Measurements from ENCODE around the gene FMO2.

The FMO2 gene

DNA sequence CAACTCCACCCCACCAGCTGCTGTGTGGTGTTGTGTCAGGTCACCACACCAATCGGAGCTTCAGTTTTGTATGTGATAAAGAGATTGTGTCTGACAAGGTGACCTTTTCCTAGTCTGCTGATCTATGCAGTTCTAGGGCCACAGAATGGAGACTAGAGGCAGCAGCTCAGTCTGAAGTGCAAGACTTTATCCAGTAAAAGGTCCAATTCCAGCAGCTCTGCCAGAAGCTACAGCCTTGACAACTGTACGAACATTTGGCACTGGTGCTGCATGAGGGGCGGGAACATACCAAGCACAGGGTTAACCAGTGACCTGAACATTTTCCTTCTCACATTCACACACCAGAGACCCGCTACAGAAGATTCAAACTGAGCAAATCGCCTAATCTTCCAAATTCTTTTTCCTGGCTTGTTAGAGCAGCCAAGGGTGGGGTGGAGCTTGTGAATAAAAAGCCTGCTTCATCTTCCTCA, 72.5 kb downstream of the FMO2 start:
- no peak for DNase-seq (ENCODE audit: low read depth)

DNA sequence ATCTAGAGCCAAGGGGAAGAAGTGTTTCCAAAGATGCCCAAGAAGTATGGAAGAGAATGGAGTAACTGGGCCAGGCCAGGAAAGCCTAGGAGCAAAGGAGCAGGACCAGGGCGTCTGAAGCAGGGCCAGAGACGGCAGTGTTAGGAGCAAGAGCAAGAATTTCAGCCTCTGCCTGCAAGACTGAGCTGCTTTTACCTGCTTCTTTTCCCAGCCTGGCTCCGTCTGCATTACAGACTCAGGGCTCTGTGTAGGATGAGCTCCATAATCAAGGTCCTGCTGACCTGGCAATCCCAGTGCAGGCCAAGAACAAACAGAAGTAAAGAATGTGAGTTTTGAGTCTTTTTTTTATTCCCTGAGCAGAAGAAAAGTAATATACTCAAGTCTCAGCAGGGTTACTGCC, 73.3 kb downstream of the FMO2 start:
- no peak for DNase-seq (ENCODE audit: low read depth)

DNA sequence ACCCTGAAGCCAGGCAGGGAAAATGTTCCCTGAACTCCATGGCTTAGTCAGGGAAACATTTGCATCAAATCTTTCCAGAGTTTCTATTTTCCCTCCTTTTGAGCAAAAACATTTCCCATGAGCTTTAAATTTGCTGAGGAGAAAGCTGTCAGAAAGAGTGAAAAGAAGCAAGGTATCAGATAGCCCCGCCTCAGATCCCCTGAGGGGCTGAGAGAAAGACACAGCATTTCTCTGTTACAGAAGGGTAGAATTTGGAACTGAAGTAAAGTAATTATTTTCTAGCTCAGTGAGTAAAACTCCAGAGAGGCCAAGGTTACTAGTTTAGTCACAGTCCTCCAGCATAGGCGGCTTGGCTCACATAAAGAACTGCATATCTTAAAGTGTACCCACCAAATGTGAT, 73.8 kb downstream of the FMO2 start:
- no peak for DNase-seq (ENCODE audit: low read depth)
